DMS79 treated with DMSO at 0.1 percent for 48 hours (cell line): Measurements from ENCODE around the gene ANKMY1.

Experiments used
- DNase-seq: peaks from one replicate; lab custom pipeline; 2025; lab: John Stamatoyannopoulos, UW

Gene ANKMY1

GRCh38 chr2:240595381-240596079 lies 37.7 kb upstream of the ANKMY1 start:
- DNase-seq: no peak

- no peak for DNase-seq
Measured at GRCh38 chr2:240594511-240595380, 37.0 kb upstream of the ANKMY1 start.

GRCh38 chr2:240593703-240594451 lies 36.1 kb upstream of the ANKMY1 start:
- DNase-seq: no peak

GRCh38 chr2:240593026-240593702 lies 35.4 kb upstream of the ANKMY1 start:
- no peak for DNase-seq

GRCh38 chr2:240591784-240592183 lies 34.0 kb upstream of the ANKMY1 start:
- no peak for DNase-seq

GRCh38 chr2:240591226-240591625 lies 33.4 kb upstream of the ANKMY1 start:
- DNase-seq: no peak

GRCh38 chr2:240590681-240591111 lies 32.9 kb upstream of the ANKMY1 start:
- no peak for DNase-seq

- no peak for DNase-seq
Measured at GRCh38 chr2:240589850-240590525, 32.2 kb upstream of the ANKMY1 start.

GRCh38 chr2:240589375-240589774 lies 31.6 kb upstream of the ANKMY1 start:
- DNase-seq: no peak

- no peak for DNase-seq
Measured at GRCh38 chr2:240588669-240589068, 30.9 kb upstream of the ANKMY1 start.

- no peak for DNase-seq
Measured at GRCh38 chr2:240588006-240588655, 30.3 kb upstream of the ANKMY1 start.

- DNase-seq: peak; percentile 39
Measured at GRCh38 chr2:240586919-240587800, 29.4 kb upstream of the ANKMY1 start.

GRCh38 chr2:240586198-240586918 lies 28.6 kb upstream of the ANKMY1 start, which contains the start of gene CAPN10:
Gene CAPN10 (plus strand): TSS chr2:240586734. CDS start chr2:240586912, 178 bp downstream.
- peak; percentile 91 for DNase-seq

- no peak for DNase-seq
Measured at GRCh38 chr2:240585681-240586197, 28.0 kb upstream of the ANKMY1 start.

GRCh38 chr2:240585101-240585500 lies 27.3 kb upstream of the ANKMY1 start:
- no peak for DNase-seq

- DNase-seq: no peak
Measured at GRCh38 chr2:240584486-240585031, 26.8 kb upstream of the ANKMY1 start.

- DNase-seq: no peak
Measured at GRCh38 chr2:240583774-240584173, 26.0 kb upstream of the ANKMY1 start.

GRCh38 chr2:240582781-240583180 lies 25.0 kb upstream of the ANKMY1 start:
- no peak for DNase-seq
